Fibroblast of gingiva (primary cell): Measurements from ENCODE around the gene PIK3C2A.
"Not testable (repeated sequence)": the region's sequence is repeated elsewhere in the genome, so short reads cannot be mapped to it uniquely, and the experiment has no call there.

Source experiments
- DNase-seq: peaks from one replicate; pipeline ENCODE4 v3.0.0-alpha.2; 2011; ENCODE audit warnings: low read depth

The PIK3C2A gene

GRCh38 chr11:17207317-17208256 is at the start of gene PIK3C2A:
Gene PIK3C2A (minus strand): TSS chr11:17207986. CDS start chr11:17169741, 38,245 bp downstream.
- DNase-seq = peak; percentile 89

- DNase-seq = peak; percentile 52
These were observed 49.4 kb upstream of the PIK3C2A start for GRCh38 chr11:17257196-17257595.

GRCh38 chr11:17256512-17256911 is 48.7 kb upstream of the PIK3C2A start:
- peak; percentile 99 for DNase-seq

GRCh38 chr11:17252704-17253103 is 44.9 kb upstream of the PIK3C2A start:
- DNase-seq = no peak

GRCh38 chr11:17250561-17251350 is 43.0 kb upstream of the PIK3C2A start:
- no peak for DNase-seq

- no peak for DNase-seq
These were observed 36.3 kb upstream of the PIK3C2A start for GRCh38 chr11:17244046-17244445.

GRCh38 chr11:17242954-17243353 is 35.2 kb upstream of the PIK3C2A start:
- not testable (repeated sequence) for DNase-seq

GRCh38 chr11:17240780-17241179 is 33.0 kb upstream of the PIK3C2A start:
- no peak for DNase-seq

- DNase-seq = not testable (repeated sequence)
These were observed 32.1 kb upstream of the PIK3C2A start for GRCh38 chr11:17239927-17240326.

GRCh38 chr11:17238377-17238776 is 30.6 kb upstream of the PIK3C2A start:
- DNase-seq = no peak

GRCh38 chr11:17233101-17233500 is 25.3 kb upstream of the PIK3C2A start:
- no peak for DNase-seq

GRCh38 chr11:17230867-17231851 is 23.4 kb upstream of the PIK3C2A start:
- no peak for DNase-seq

- no peak for DNase-seq
These were observed 21.8 kb upstream of the PIK3C2A start for GRCh38 chr11:17229481-17230152.

- not testable (repeated sequence) for DNase-seq
These were observed 20.6 kb upstream of the PIK3C2A start for GRCh38 chr11:17228186-17228925.

- no peak for DNase-seq
These were observed 16.9 kb upstream of the PIK3C2A start for GRCh38 chr11:17224727-17225126.

GRCh38 chr11:17221968-17222367 is 14.2 kb upstream of the PIK3C2A start:
- DNase-seq = peak; percentile 3

GRCh38 chr11:17219016-17219415 is 11.2 kb upstream of the PIK3C2A start:
- DNase-seq = no peak

GRCh38 chr11:17218403-17218802 is 10.6 kb upstream of the PIK3C2A start:
- DNase-seq = no peak

- no peak for DNase-seq
These were observed 9.6 kb upstream of the PIK3C2A start for GRCh38 chr11:17217401-17217800.

- DNase-seq = no peak
These were observed 6.6 kb upstream of the PIK3C2A start for GRCh38 chr11:17214338-17214737.
